Muscle layer of colon (tissue), 2 donors: ENCODE measurements around the gene AMPD3.

Experiments
- H3K27ac ChIP-seq: one replicate; pipeline ENCODE4 v1.7.0; 2013; ENCODE audit warnings: low read depth, mild to moderate bottlenecking, low read length, moderate library complexity
- H3K27me3 ChIP-seq, 2 donors: one replicate each; pipeline ENCODE4 v1.7.0; 2013; ENCODE audit warnings: low read length in 2 of 2, mild to moderate bottlenecking in 2 of 2; ENCODE audit not compliant: insufficient read depth in 2 of 2, control insufficient read depth in 1 of 2
- H3K36me3 ChIP-seq: one replicate; pipeline ENCODE4 v1.7.0; 2013; ENCODE audit warnings: mild to moderate bottlenecking, low read length; ENCODE audit not compliant: insufficient read depth
- H3K4me1 ChIP-seq: one replicate; pipeline ENCODE4 v1.7.0; 2013; ENCODE audit warnings: mild to moderate bottlenecking, low read length; ENCODE audit not compliant: insufficient read depth
- H3K4me3 ChIP-seq, 2 donors: one replicate each; pipeline ENCODE4 v1.7.0; 2013; ENCODE audit warnings: low read length in 2 of 2, low read depth in 1 of 2, mild to moderate bottlenecking in 1 of 2, moderate library complexity in 1 of 2
- H3K9ac ChIP-seq: one replicate; pipeline ENCODE4 v1.7.0; 2013; ENCODE audit warnings: low read length
- H3K9me3 ChIP-seq: one replicate; pipeline ENCODE4 v1.7.0; 2013; ENCODE audit warnings: mild to moderate bottlenecking, low read length
- donor health status: abdominal sarcoma.
- donor health status: Adenocarcinoma of cecum.

Gene AMPD3

GRCh38 chr11:10493041-10493663, 38.1 kb downstream of the AMPD3 start:
- H3K27ac ChIP-seq: no peak overlapping the region
- no peak overlapping the region for H3K9ac ChIP-seq
- peaks cover 19% of the 10 kb centered on the region for H3K4me1 ChIP-seq
- H3K4me3 ChIP-seq: no peak overlapping the region
- no peaks in the 10 kb centered on the region for H3K27me3 ChIP-seq
- H3K36me3 ChIP-seq: no peaks in the 10 kb centered on the region
- no peaks in the 10 kb centered on the region for H3K9me3 ChIP-seq

GRCh38 chr11:10494636-10495463, 39.8 kb downstream of the AMPD3 start:
- Histone ChIP-seq H3K4me1 (peaks cover 21% of the 10 kb centered on the region), H3K9me3 (no peaks in the 10 kb centered on the region), H3K4me3 (no peak overlapping the region), H3K27ac (no peak overlapping the region), H3K9ac (no peak overlapping the region), H3K27me3 (no peaks in the 10 kb centered on the region), H3K36me3 (no peaks in the 10 kb centered on the region)

DNA sequence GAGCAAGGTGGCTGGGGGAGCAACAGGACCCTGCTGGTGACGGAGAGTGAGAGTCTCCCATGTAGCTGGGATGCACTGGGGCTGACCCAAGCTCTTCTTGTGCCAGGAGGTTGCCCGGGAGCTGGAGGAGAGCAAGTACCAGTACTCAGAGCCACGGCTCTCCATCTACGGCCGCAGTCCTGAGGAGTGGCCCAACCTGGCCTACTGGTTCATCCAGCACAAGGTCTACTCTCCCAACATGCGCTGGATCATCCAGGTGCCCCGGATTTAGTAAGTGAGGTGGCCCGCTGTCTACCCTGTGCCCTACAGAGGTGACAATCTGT, 40.4 kb downstream of the AMPD3 start:
- no peaks in the 10 kb centered on the region for H3K27me3 ChIP-seq
- peaks cover 4% of the 10 kb centered on the region for H3K36me3 ChIP-seq
- H3K9ac ChIP-seq: no peak overlapping the region
- peaks cover 21% of the 10 kb centered on the region for H3K4me1 ChIP-seq
- H3K9me3 ChIP-seq: no peaks in the 10 kb centered on the region
- no peak overlapping the region for H3K4me3 ChIP-seq
- H3K27ac ChIP-seq: no peak overlapping the region

DNA sequence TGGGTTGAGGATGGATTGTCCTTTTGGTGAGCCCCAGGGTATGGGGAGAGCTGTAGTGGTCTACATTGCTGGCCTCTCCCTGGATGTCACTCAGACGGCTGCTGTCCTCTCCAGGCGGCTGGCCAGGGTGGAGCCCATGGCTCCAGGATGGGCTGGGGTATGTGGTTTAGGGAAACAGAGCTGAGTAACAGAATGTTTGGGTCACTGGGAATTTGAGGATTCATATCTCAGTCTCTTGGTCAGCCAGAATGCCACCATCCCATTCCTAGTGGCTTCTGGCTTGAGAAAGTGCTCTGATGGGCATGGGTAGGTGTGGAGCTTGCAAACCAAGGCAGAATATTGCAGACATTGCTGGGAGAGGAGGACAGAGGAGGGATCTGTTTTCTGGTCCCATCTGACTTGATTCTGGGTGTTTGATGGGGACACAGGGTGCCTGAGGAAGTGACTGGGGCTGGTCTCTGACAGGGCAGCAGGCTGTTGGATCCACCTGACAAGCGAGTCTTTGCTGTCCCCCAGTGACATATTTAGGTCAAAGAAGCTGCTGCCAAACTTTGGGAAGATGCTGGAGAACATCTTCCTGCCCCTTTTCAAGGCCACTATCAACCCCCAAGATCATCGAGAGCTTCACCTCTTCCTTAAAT, 41.4 kb downstream of the AMPD3 start:
- Histone ChIP-seq H3K9ac (no peak overlapping the region), H3K4me3 (no peak overlapping the region), H3K27me3 (no peaks in the 10 kb centered on the region), H3K9me3 (no peaks in the 10 kb centered on the region), H3K4me1 (peaks cover 15% of the 10 kb centered on the region), H3K36me3 (peaks cover 4% of the 10 kb centered on the region), H3K27ac (no peak overlapping the region)

GRCh38 chr11:10497371-10498021, 42.4 kb downstream of the AMPD3 start:
- Histone ChIP-seq H3K27ac (no peak overlapping the region), H3K9ac (no peak overlapping the region), H3K36me3 (peaks cover 4% of the 10 kb centered on the region), H3K4me1 (peaks cover 15% of the 10 kb centered on the region), H3K9me3 (no peaks in the 10 kb centered on the region), H3K4me3 (no peak overlapping the region), H3K27me3 (no peaks in the 10 kb centered on the region)

DNA sequence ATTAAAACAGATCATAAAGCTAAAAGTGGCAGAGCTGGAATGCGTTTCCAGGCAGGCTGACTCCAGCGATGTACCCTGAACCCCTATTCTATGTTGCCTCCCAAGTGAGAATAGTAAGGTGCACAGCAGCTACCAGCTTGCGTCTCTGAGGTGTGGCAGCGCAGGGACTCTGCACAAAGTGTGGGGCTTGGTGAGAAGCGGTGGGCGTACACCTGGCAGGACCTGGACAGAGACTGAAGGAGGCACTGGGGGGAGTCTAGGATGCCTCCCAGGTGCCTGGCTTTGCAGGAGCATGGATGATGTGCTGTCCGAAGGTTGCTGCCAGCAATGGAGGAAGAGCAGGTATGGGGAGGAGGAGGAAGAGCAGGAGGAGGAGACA, 42.9 kb downstream of the AMPD3 start:
- Histone ChIP-seq H3K4me3 (no peak overlapping the region), H3K27ac (no peak overlapping the region), H3K9ac (no peak overlapping the region), H3K4me1 (peaks cover 15% of the 10 kb centered on the region), H3K9me3 (no peaks in the 10 kb centered on the region), H3K27me3 (no peaks in the 10 kb centered on the region), H3K36me3 (peaks cover 4% of the 10 kb centered on the region)

DNA sequence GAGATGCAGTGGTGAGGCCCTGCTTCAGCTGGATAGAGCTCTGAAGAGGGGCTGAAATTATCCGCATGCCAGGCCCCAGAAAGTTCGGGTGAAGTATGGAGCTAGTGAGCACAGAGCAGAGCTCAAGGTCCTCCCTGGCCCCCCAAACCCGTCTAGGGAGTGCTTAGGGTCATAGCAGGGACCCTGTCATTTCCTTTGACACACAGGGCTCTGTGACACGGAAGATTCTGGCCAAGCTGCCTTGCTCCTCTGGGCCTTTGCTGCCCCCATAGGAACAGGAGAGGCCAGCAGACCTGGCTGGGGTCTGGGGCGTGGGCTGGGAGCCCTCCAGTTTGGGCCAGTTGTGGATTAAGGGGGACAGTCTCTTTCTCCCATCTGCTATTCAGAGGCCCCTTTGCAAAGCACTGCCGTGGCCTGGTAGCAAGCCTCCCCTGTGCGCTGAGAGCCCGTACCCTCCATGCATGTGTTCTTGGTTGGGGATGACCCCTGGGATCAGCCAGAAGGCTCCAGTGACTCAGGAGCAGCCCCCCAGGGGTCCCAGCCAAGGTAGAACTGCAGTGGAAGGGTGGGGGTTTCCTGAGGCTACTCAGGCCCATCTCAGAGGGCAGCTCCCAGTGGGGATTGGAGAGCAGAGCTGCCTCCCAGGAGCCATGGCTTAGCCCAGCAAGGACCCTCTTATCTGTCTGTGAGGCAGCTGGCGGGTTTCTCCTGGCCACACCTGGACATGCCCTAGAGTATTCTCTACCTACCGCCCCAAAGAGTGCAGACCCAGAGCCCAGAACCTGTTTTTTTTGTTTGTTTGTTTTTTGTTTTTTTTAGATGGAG, 43.6 kb downstream of the AMPD3 start:
- no peaks in the 10 kb centered on the region for H3K27me3 ChIP-seq
- no peak overlapping the region for H3K9ac ChIP-seq
- H3K4me1 ChIP-seq: peaks cover 15% of the 10 kb centered on the region
- H3K27ac ChIP-seq: no peak overlapping the region
- H3K9me3 ChIP-seq: no peaks in the 10 kb centered on the region
- no peak overlapping the region for H3K4me3 ChIP-seq
- H3K36me3 ChIP-seq: peaks cover 4% of the 10 kb centered on the region

DNA sequence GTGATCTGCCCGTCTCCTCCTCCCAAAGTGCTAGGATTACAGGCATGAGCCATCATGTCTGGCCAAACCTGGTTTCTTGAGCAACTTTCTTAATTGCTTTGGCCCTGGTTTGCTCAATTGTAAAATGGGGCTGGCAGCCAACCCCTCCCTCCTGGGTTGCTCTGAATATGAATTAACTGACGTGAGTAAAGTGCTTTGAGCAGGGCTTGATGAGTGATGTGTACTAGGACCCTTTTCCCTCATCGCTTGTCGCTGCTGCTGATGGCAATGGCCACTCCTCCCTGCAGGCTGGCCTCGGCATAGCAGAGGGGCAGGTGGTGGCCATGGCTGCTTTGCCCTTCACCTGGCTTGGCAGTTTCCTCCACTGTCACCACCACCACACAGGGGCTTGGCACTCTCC, 44.4 kb downstream of the AMPD3 start:
- Histone ChIP-seq H3K27ac (no peak overlapping the region), H3K36me3 (peaks cover 6% of the 10 kb centered on the region), H3K4me1 (peaks cover 15% of the 10 kb centered on the region)

GRCh38 chr11:10499874-10500601, 45.0 kb downstream of the AMPD3 start:
- no peak overlapping the region for H3K4me3 ChIP-seq
- H3K27me3 ChIP-seq: no peaks in the 10 kb centered on the region
- no peak overlapping the region for H3K27ac ChIP-seq
- no peak overlapping the region for H3K9ac ChIP-seq
- no peaks in the 10 kb centered on the region for H3K9me3 ChIP-seq
- peaks cover 7% of the 10 kb centered on the region for H3K36me3 ChIP-seq
- H3K4me1 ChIP-seq: peaks cover 15% of the 10 kb centered on the region

More for the DNA sequence above, 44.4 kb downstream of the AMPD3 start:
- Histone ChIP-seq H3K4me3 (no peak overlapping the region), H3K9ac (no peak overlapping the region), H3K27me3 (no peaks in the 10 kb centered on the region), H3K9me3 (no peaks in the 10 kb centered on the region)

DNA sequence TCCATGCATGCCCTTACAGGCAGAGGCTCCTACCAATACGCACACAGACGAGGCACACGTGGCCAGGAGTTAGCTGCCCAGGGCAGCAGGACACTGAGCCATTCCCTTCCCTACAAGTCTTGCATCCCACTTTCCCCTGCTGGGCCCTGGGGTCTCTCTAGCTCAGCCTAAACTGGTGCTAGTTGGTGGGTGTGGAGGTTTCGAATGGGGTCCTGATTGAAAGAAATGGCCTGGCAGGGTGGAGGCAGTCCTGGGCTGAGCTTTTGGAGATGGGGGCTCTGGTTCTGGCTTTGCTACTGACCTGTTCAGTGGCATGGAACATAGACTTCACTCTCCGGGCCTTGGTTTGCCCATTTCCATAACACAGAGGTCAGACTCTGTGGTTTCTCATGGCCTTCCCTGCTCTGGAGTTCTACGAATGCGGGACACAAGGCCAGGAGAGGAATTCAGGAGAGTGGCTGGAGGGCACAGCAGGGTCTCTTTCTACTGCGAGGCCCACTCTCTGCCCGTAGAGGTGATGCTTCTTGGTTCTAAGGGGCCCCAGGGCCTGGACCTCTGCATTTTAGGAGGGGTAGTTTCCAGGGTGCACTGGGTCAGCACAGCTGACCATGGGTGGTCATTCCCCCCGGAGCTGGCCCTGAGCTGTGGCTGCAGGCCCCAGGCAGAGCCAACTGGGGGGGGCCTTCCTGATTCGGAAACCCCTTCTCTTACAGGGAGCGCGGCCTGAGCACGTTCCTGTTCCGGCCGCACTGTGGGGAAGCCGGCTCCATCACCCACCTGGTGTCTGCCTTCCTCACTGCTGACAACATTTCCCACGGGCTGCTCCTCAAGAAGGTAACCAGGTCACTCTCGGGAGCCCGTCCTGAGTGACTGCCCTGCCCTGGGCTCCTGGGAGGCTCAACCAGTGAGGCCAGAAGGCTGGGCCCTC, 46.0 kb downstream of the AMPD3 start:
- H3K36me3 ChIP-seq: peaks cover 7% of the 10 kb centered on the region
- H3K9me3 ChIP-seq: no peaks in the 10 kb centered on the region
- no peak overlapping the region for H3K9ac ChIP-seq
- peaks cover 15% of the 10 kb centered on the region for H3K4me1 ChIP-seq
- H3K27me3 ChIP-seq: no peaks in the 10 kb centered on the region
- H3K4me3 ChIP-seq: no peak overlapping the region
- no peak overlapping the region for H3K27ac ChIP-seq
